GM12873 (cell line): ENCODE data around the gene CEMIP2.

ENCODE experiments used
- TF ChIP-seq, protein P1 (sequence below): IDR thresholded peaks from 2 replicates; pipeline ENCODE4 v1.5.1; 2012; ENCODE audit warnings: low read depth, mild to moderate bottlenecking, moderate library complexity, low read length, control low read depth; ENCODE audit not compliant: insufficient read depth; ENCODE audit errors: missing control alignments

The CEMIP2 gene

DNA sequence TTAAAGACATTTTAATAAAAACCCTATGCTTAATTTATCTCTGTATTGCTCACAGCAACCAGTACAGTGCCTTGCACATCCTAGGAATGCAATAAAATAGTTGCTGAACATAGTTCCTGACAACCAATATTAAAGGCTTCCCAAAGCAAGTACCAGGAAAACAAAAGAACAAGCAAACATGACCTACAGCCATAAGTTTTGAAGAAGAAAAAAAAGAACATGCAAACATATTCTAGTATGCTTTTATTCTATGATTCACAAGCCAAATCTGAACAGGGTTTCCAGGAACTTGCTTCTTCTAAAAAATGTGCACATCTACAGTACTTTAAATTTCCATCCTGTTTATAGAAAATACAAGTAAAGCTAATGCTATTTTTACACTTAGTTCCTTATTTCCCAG lies 4.5 kb downstream of the CEMIP2 start:
- TF ChIP-seq, protein P1, sequence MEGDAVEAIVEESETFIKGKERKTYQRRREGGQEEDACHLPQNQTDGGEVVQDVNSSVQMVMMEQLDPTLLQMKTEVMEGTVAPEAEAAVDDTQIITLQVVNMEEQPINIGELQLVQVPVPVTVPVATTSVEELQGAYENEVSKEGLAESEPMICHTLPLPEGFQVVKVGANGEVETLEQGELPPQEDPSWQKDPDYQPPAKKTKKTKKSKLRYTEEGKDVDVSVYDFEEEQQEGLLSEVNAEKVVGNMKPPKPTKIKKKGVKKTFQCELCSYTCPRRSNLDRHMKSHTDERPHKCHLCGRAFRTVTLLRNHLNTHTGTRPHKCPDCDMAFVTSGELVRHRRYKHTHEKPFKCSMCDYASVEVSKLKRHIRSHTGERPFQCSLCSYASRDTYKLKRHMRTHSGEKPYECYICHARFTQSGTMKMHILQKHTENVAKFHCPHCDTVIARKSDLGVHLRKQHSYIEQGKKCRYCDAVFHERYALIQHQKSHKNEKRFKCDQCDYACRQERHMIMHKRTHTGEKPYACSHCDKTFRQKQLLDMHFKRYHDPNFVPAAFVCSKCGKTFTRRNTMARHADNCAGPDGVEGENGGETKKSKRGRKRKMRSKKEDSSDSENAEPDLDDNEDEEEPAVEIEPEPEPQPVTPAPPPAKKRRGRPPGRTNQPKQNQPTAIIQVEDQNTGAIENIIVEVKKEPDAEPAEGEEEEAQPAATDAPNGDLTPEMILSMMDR: no peak

DNA sequence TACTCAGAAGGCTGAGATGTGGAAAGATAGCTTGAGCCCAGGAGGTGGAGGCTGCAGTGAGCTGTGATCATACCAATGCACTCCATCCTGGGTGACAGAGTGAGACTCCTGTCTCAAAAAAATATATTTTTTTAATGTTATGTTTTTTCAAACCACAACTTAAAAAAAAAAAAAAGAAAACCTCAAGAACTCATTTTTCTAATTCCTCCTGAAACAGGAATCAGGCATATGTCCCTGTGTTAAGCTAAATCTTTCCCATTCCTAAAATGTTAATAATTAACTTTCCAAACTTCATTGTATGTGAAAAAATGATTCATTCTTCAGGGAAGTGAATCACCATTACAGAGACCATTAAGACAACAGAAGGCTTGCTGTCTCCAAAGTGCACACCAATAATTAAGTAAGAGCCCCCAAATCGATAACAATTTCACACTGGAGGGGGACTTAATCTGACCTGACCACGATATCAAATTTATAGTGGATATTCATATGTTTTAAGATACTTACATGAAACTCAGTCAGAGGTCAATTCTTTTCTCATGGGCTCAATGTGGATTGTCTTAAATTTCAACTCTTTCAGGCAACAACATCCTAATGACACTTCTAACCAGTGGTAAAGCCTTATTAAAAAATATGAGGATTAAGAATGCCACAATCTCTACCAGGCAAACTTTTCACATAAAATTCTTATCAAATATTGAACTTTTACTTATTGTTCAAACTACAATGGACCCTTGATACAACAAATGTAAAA lies 5.2 kb downstream of the CEMIP2 start:
- TF ChIP-seq, protein P1: no peak

DNA sequence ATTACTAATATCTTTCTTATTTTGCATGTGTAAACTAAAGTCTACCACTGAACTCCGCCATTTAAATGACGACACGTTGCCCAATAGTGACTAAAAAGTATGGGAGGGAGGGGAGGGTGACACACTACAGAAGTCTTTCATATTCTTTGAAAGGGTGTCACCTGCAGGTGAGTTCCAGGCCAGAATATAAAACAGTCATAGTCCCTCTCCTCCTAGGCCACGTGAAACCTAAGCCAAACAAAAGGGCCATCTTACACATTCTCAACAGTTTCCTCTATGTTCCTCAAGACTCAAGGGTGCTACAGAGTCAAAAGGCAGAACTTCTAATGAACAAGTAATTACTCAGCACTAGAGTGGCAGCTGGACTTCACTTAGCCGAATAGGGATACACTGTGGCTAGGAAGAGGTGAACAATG lies 6.4 kb downstream of the CEMIP2 start:
- TF ChIP-seq, protein P1: no peak

DNA sequence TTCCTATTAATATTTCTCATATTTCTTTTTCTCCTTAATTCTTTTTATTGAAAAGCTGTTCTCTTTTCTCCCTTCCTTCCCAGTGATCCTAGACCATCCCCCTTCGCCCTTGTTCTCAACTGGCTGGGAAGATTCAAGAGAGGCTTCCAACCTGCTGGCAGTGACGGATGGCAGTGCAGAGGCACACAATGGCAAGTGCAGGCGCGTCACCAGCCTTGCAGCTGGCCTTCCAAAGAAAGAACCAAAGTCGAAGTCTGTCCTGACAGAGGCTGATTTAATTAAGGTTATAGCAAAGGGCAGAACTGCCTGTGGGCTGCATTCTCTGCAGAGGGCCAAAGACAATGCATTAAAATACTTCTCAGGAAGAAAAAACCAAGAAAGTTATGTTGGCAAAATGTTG lies 7.4 kb downstream of the CEMIP2 start:
- TF ChIP-seq, protein P1: no peak

DNA sequence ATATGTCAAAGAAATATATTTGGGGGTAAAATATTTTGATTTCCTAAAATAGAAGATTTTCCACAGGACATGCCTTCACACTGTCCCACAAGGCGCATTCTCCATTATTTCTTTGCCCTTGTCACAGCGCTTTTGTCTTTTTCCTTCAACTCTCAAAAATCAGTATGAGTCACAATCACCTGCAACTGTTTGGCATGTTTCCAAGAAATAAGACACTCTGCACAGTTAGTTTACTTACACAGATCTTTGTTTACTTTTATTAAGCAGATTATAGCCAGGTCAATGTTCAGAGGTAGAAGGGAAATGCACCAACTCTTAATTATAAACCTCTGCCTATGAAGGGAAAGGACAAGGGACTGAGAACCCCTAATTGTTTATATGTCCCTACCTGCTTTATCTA lies 9.5 kb downstream of the CEMIP2 start:
- TF ChIP-seq, protein P1: no peak

DNA sequence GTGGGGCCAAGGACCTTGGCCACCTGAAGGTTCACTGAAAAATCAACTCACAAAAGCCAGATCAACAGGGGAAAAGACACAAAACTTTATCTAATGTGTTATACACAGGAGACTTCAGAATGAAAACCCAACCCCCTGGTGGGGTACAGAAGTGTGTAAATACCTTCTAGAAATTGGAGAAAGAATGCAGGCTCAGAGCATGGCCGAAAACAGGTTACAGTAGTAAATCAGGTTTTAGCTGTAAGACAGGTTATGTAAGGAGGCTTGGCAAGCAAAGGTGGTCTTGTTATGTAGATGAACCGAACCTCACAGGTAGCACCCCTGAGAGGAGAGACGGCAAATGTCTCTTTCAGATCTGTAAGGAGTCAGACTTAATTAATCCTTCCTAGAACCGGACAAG lies 10.0 kb downstream of the CEMIP2 start:
- TF ChIP-seq, protein P1: no peak

DNA sequence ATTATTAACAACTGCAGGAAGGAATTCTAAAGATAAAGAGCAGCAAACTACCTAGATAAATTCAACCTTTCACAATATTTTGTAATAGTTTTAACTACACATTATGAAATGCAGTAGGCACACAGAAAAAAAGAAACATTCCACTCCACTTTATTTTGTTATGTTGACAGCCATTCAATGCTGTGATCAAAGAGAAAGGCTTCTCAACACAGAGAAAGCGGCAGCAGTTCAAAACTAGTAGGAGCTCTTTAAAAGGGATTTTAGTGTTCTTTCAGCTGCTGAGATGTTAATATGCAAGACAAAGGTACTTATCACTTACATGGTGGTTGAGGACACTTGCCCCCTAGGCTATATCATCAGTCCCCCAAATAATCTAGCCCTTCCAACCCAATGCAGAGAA lies 11.6 kb downstream of the CEMIP2 start:
- TF ChIP-seq, protein P1: no peak
